HepG2 (cell line): Measurements from ENCODE around the gene GIMAP4. TPM values are rescaled to one million over a fixed set of nuclear protein-coding genes. Genes with fewer than 3 reads are reported as not detected.
"Not testable (repeated sequence)": the region's sequence is repeated elsewhere in the genome, so short reads cannot be mapped to it uniquely, and the experiment has no call there.

Experiments
- ATAC-seq: fragments of 200-7000 bp; cut with Tn5 transposase; 3 replicates; pipeline ENCODE4 v1.9.1; 2020; ENCODE audit warnings: mild to moderate bottlenecking, moderate library complexity
- BruUV-seq: library from RNA; stranded (reverse); fragments of 400-500 nt; replicated peaks from 2 replicates; lab custom pipeline; 2021; lab: Mats Ljungman, UMichigan
- CTCF ChIA-PET: fragments of 300-600 bp; formaldehyde crosslinking; extraction: SDS; loops from one replicate; lab custom pipeline; 2021; ENCODE audit warnings: low total read pairs, inconsistent platforms, low intra/inter-chr PET ratio; lab: Yijun Ruan, JAX
- POLR2A ChIA-PET: fragments of 350-600 bp; sonication (Branson Sonifier 250); formaldehyde crosslinking; loops from one replicate; lab custom pipeline; 2020; ENCODE audit warnings: antibody characterized with exemption, inconsistent platforms; lab: Yijun Ruan, JAX
- DNase-seq: peaks from one replicate; pipeline ENCODE4 v3.0.0-alpha.2; 2015; ENCODE audit warnings: low spot score
- FAIRE-seq: peaks from 3 replicates; lab custom pipeline; 2011; peaks lifted over from hg19 to GRCh38; lab: Jason Lieb, UNC
- H2AFZ ChIP-seq: one replicate; pipeline ENCODE4 v1.6.1; 2011; ENCODE audit warnings: low read length, inconsistent platforms
- H3K27ac ChIP-seq: fragments of 300-600 bp; 3 replicates; pipeline ENCODE4 v1.8.0; 2011; ENCODE audit warnings: mixed run types, mild to moderate bottlenecking, mixed read lengths, low read length, inconsistent platforms; ENCODE audit not compliant: insufficient read depth; ENCODE audit errors: extremely low read length
- H3K27me3 ChIP-seq, 2 experiments: fragments of 200-600 bp in 1 of 2; 2 replicates in 1 of 2; 3 replicates in 1 of 2; pipeline versions ENCODE4 v1.6.0 to v1.8.0; 2011; ENCODE audit warnings: low read length in 2 of 2, mild to moderate bottlenecking in 2 of 2, moderate library complexity in 2 of 2, inconsistent platforms in 1 of 2; ENCODE audit not compliant: insufficient read depth in 2 of 2, control insufficient read depth in 1 of 2
- H3K36me3 ChIP-seq, 2 experiments: fragments of 200-600 bp in 1 of 2; replicated peaks in 1 of 2; 2 replicates in 1 of 2; 3 replicates in 1 of 2; pipeline versions ENCODE4 v1.5.1 to v1.8.0; 2011; ENCODE audit warnings: low read length in 2 of 2, inconsistent platforms in 1 of 2; ENCODE audit not compliant: insufficient read depth in 2 of 2, control insufficient read depth in 1 of 2
- H3K4me1 ChIP-seq: 2 replicates; pipeline ENCODE4 v1.5.1; 2012; ENCODE audit warnings: low read length, inconsistent platforms; ENCODE audit not compliant: insufficient read depth
- H3K4me2 ChIP-seq: 2 replicates; pipeline ENCODE4 v1.6.0; 2011; ENCODE audit warnings: low read depth, low read length, inconsistent platforms
- H3K4me3 ChIP-seq, 3 experiments: fragments of 200-600 bp in 1 of 3; sonication (generic), shearing (Covaris generic) in 1 of 3; replicated peaks in 1 of 3; 2 replicates each; pipeline ENCODE4 v1.5.1; 2011 to 2016; ENCODE audit warnings: low read length in 3 of 3, inconsistent platforms in 2 of 3, low read depth in 2 of 3, mild to moderate bottlenecking in 2 of 3, control low read depth in 1 of 3, mixed read lengths in 1 of 3; ENCODE audit not compliant: insufficient read depth in 1 of 3
- H3K79me2 ChIP-seq: one replicate; pipeline ENCODE4 v1.6.1; 2011; ENCODE audit warnings: low read length, inconsistent platforms; ENCODE audit not compliant: insufficient read depth
- H3K9ac ChIP-seq: 2 replicates; pipeline ENCODE4 v1.6.0; 2011; ENCODE audit warnings: mild to moderate bottlenecking, low read depth, low read length, inconsistent platforms; ENCODE audit not compliant: insufficient read depth
- H3K9me3 ChIP-seq: 2 replicates; pipeline ENCODE4 v1.5.1; 2012; ENCODE audit warnings: mild to moderate bottlenecking, low read length
- H4K20me1 ChIP-seq: 2 replicates; pipeline ENCODE4 v1.6.0; 2011; ENCODE audit warnings: inconsistent platforms, mild to moderate bottlenecking, low read length, moderate library complexity; ENCODE audit not compliant: insufficient read depth
- MTF1 ChIP-seq: sonication (generic); formaldehyde crosslinking; IDR thresholded peaks from 2 replicates; pipeline ENCODE4 v1.5.0; 2020; ENCODE audit warnings: missing genetic modification reagents
- NFIB ChIP-seq: sonication (generic); formaldehyde crosslinking; IDR thresholded peaks from 2 replicates; pipeline ENCODE4 v1.9.0; 2021; ENCODE audit warnings: missing genetic modification reagents, mild to moderate bottlenecking, borderline replicate concordance
- STAT5B ChIP-seq: sonication (generic); formaldehyde crosslinking; IDR thresholded peaks from 2 replicates; pipeline ENCODE4 v1.4.0; 2020; ENCODE audit warnings: missing genetic modification reagents
- ZNF281 ChIP-seq: sonication (generic); formaldehyde crosslinking; IDR thresholded peaks from 2 replicates; pipeline ENCODE4 v1.4.0; 2020; ENCODE audit warnings: missing genetic modification reagents, borderline replicate concordance
- ZNF605 ChIP-seq: sonication (generic); formaldehyde crosslinking; IDR thresholded peaks from 2 replicates; pipeline ENCODE4 v1.8.0; 2022; ENCODE audit warnings: mild to moderate bottlenecking, missing genetic modification reagents
- WGBS: methylation state at CpG from one replicate; pipeline ENCODE4 v1.1.6; 2017; ENCODE audit warnings: low lambda C conversion rate; 5-methylcytosine and 5-hydroxymethylcytosine counted together
- in situ Hi-C: cut with HindIII; loops from 2 replicates; pipeline ENCODE4 v1.10.0; 2017; ENCODE audit warnings: low pct_unique_long_range_greater_than_20kb; ENCODE audit not compliant: extremely low pct_ligation_motif_present
- intact Hi-C: fragments of 100-400 bp; cut with micrococcal nuclease; formaldehyde crosslinking; loops from one replicate; pipeline ENCODE4 v1.10.0; 2022; ENCODE audit not compliant: unreplicated experiment
- polyA plus RNA-seq, 8 experiments: library from polyadenylated mRNA; depleted of rRNA in 3 of 8; stranded (reverse) in 7 of 8; unstranded in 1 of 8; fragments of >200 nt; fragmentation: Illumina TruSeq in 4 of 8; extraction: Trizol in 4 of 8; gene quantifications; 2 replicates each; pipeline versions ENCODE4 v1.2.1 to v1.2.3, GENCODE V29; 2011 to 2016; ENCODE audit warnings: low read depth in 4 of 8, missing spikeins in 1 of 8, mixed read lengths in 1 of 8; ENCODE audit not compliant: insufficient read depth in 1 of 8
- total RNA-seq, 5 experiments: library from RNA; depleted of rRNA; stranded (reverse); fragments of >200 nt; fragmentation: Illumina TruSeq; extraction: Trizol; gene quantifications; 2 replicates each; pipeline ENCODE4 v1.2.3, GENCODE V29; 2016; ENCODE audit warnings: low read depth in 1 of 5

Gene GIMAP4
- total and polyA plus RNA-seq, 2 of the 13 experiments (the other 11 are each of a cell fraction or from before 2014, with no cell fraction given), result not detected

- 49% methylated on average over 10 of the region's 10 CpGs for WGBS
- BruUV-seq, result no TSS peak
- CTCF ChIA-PET, result no interaction called here
- no peak overlapping the region for H2AFZ ChIP-seq
- no peak overlapping the region for H3K27ac ChIP-seq
- no peaks in the 10 kb centered on the region for H4K20me1 ChIP-seq
- DNase-seq, result no peak
- no peaks in the 10 kb centered on the region for H3K4me1 ChIP-seq
- H3K4me2 ChIP-seq, result no peak overlapping the region
- no peaks in the 10 kb centered on the region for H3K36me3 ChIP-seq
- no peak overlapping the region for H3K9ac ChIP-seq
- H3K4me3 ChIP-seq, result no peak overlapping the region
- intact Hi-C loops, result no loop called here
- in situ Hi-C loops, result no loop called here
- no peak for TF ChIP-seq NFIB (CRISPR knock-in tag)
- no peak for TF ChIP-seq STAT5B (CRISPR knock-in tag)
- no peak for TF ChIP-seq MTF1 (CRISPR knock-in tag)
- no peak for TF ChIP-seq ZNF605
- no peak for FAIRE-seq
- H3K27me3 ChIP-seq, result peaks cover 0 to 6% of the 10 kb centered on the region in 2 experiments; a peak in 1 of 5 replicates
- H3K79me2 ChIP-seq, result no peaks in the 10 kb centered on the region
- POLR2A ChIA-PET, result no interaction called here
- no peaks in the 10 kb centered on the region for H3K9me3 ChIP-seq
- no peak for ATAC-seq
These were observed 5.3 kb downstream of the GIMAP4 start for GRCh38 chr7:150572496-150572895.

GRCh38 chr7:150579979-150580637 lies 12.9 kb downstream of the GIMAP4 start:
- H3K27ac ChIP-seq, FAIRE-seq, intact Hi-C loops, H3K27me3 ChIP-seq, H3K4me2 ChIP-seq, BruUV-seq, H3K4me1 ChIP-seq, in situ Hi-C loops, CTCF ChIA-PET, H3K9me3 ChIP-seq, POLR2A ChIA-PET, H3K36me3 ChIP-seq, H3K4me3 ChIP-seq, H2AFZ ChIP-seq, ATAC-seq, H3K9ac ChIP-seq, H3K79me2 ChIP-seq, H4K20me1 ChIP-seq, DNase-seq: not testable (repeated sequence)
- 27% methylated on average over 6 of the region's 7 CpGs for WGBS
- TF ChIP-seq ZNF281 (CRISPR knock-in tag), result peak; percentile 63; the same call in 1 of the 2 replicates
